CD4-positive, alpha-beta T cell (primary cell): ENCODE data around the gene PCDHB15. TPM values are rescaled to one million over a fixed set of nuclear protein-coding genes. Genes with fewer than 3 reads are reported as not detected.
"Not testable (repeated sequence)": the region's sequence is repeated elsewhere in the genome, so short reads cannot be mapped to it uniquely, and the experiment has no call there.

ENCODE experiments used
- ATAC-seq: fragments of 200-7000 bp; cut with Tn5 transposase; one replicate; pipeline ENCODE4 v1.10.0; 2022; ENCODE audit warnings: mild to moderate bottlenecking; ENCODE audit not compliant: poor library complexity
- CTCF ChIA-PET: fragments of 350-600 bp; sonication (Branson Sonifier 250); formaldehyde crosslinking; loops from one replicate; lab custom pipeline; 2021; ENCODE audit warnings: antibody characterized with exemption, inconsistent platforms; lab: Charles Lee
- POLR2A ChIA-PET: fragments of 350-600 bp; sonication (Branson Sonifier 250); formaldehyde crosslinking; loops from one replicate; lab custom pipeline; 2021; ENCODE audit warnings: antibody characterized with exemption, inconsistent platforms; lab: Charles Lee
- DNase-seq, 14 experiments: peaks; one replicate each; pipeline ENCODE4 v3.0.0-alpha.2; 2013 to 2020; ENCODE audit warnings: mixed read lengths in 2 of 14
- H3K27ac ChIP-seq, 2 donors: one replicate each; pipeline versions ENCODE4 v1.5.1 to v1.7.0; 2013; ENCODE audit warnings: low read length in 2 of 2, low read depth in 1 of 2, mild to moderate bottlenecking in 1 of 2
- H3K27me3 ChIP-seq, 2 experiments: 1 replicate in 1 of 2; 2 replicates in 1 of 2; pipeline versions ENCODE4 v1.6.1 to v1.7.0; 2013; ENCODE audit warnings: low read length in 2 of 2, control low read depth in 1 of 2, mild to moderate bottlenecking in 1 of 2, moderate library complexity in 1 of 2; ENCODE audit not compliant: insufficient read depth in 2 of 2, control insufficient read depth in 1 of 2
- H3K36me3 ChIP-seq: one replicate; pipeline ENCODE4 v1.6.1; 2013; ENCODE audit warnings: low read length, control low read depth; ENCODE audit not compliant: insufficient read depth
- H3K4me1 ChIP-seq: one replicate; pipeline ENCODE4 v1.6.1; 2013; ENCODE audit warnings: low read length, control low read depth; ENCODE audit not compliant: insufficient read depth
- H3K4me3 ChIP-seq: one replicate; pipeline ENCODE4 v1.5.1; 2013; ENCODE audit warnings: mild to moderate bottlenecking, low read length, moderate library complexity
- H3K9me3 ChIP-seq, 2 experiments: 1 replicate in 1 of 2; 2 replicates in 1 of 2; pipeline versions ENCODE4 v1.6.1 to v1.7.0; 2013; ENCODE audit warnings: low read length in 2 of 2, mild to moderate bottlenecking in 2 of 2, control low read depth in 1 of 2, moderate library complexity in 1 of 2; ENCODE audit not compliant: control insufficient read depth in 1 of 2, insufficient read depth in 1 of 2
- H3K27ac Mint-ChIP-seq: one replicate; pipeline ENCODE4 v1.8.0; 2020; ENCODE audit warnings: mixed read lengths
- H3K27me3 Mint-ChIP-seq: one replicate; pipeline ENCODE4 v1.8.0; 2021; ENCODE audit warnings: mixed read lengths
- H3K36me3 Mint-ChIP-seq: one replicate; pipeline ENCODE4 v1.8.0; 2021; ENCODE audit warnings: low read depth, mixed read lengths
- H3K4me1 Mint-ChIP-seq: one replicate; pipeline ENCODE4 v1.8.0; 2021; ENCODE audit warnings: low read depth, mixed read lengths
- H3K4me3 Mint-ChIP-seq: one replicate; pipeline ENCODE4 v1.8.0; 2020; ENCODE audit warnings: mild to moderate bottlenecking, mixed read lengths
- H3K9me3 Mint-ChIP-seq: one replicate; pipeline ENCODE4 v1.8.0; 2020; ENCODE audit warnings: mixed read lengths
- intact Hi-C, 2 experiments: fragments of 100-400 bp; cut with DNase I in 1 of 2; cut with micrococcal nuclease in 1 of 2; formaldehyde crosslinking; loops; one replicate each; pipeline versions ENCODE4 v1.15.1 to v1.9.0; 2023 to 2025; cut with DNase I, micrococcal nuclease
- total RNA-seq, 174 experiments: library from RNA in 2 of 174; stranded (reverse) in 2 of 174; gene quantifications; one replicate each; pipeline ENCODE4 v1.2.3 and lab custom pipeline; 2021 to 2026
- TF ChIP-seq, protein P1 (sequence below): fragments of 200-600 bp; IDR thresholded peaks from one replicate; pipeline ENCODE4 v1.8.0; 2022; ENCODE audit warnings: antibody characterized with exemption, mild to moderate bottlenecking

The PCDHB15 gene
- total RNA-seq, 2 experiments from 2014 or later: not detected

DNA sequence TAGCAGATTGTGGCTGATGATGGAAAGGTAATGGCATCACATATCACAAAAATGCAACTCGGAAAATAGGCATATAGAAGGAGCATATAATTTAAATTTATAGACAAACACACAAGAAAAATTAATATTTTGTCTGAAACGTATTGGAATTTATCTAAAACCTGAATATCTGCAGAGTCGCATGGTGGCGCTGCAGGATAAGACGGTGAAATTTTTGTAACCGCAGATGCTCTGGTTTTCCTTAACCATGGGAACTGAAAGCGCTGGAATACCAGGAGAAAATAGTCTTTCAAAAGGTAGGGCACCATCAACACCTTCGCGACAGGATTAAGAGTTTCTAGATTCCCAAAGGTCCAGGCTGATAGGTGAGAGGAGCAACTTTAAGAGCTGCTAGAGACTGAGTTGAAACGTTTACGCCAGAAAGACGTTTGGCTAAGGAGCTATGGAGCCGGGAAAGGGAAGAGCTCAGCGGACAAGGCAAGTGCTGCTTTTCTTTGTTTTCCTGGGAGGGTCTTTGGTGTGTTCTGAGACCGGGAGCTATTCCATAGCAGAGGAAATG is 11.0 kb upstream of the PCDHB15 start:
- Histone ChIP-seq H3K27ac (no peak overlapping the region), H3K36me3 (no peaks in the 10 kb centered on the region), H3K4me1 (no peaks in the 10 kb centered on the region), H3K9me3 (peaks cover 23 to 64% of the 10 kb centered on the region in 2 experiments), H3K4me3 (no peak overlapping the region), H3K27me3 (peaks cover 16 to 31% of the 10 kb centered on the region in 2 experiments)
- Mint-ChIP-seq H3K9me3 (peaks cover 8% of the 10 kb centered on the region), H3K4me3 (no peak overlapping the region), H3K27me3 (peaks cover 54% of the 10 kb centered on the region), H3K36me3 (peaks cover 14% of the 10 kb centered on the region), H3K27ac (no peak overlapping the region), H3K4me1 (no peaks in the 10 kb centered on the region)
- DNase-seq (no peak), ATAC-seq (no peak)
- TF ChIP-seq, protein P1, sequence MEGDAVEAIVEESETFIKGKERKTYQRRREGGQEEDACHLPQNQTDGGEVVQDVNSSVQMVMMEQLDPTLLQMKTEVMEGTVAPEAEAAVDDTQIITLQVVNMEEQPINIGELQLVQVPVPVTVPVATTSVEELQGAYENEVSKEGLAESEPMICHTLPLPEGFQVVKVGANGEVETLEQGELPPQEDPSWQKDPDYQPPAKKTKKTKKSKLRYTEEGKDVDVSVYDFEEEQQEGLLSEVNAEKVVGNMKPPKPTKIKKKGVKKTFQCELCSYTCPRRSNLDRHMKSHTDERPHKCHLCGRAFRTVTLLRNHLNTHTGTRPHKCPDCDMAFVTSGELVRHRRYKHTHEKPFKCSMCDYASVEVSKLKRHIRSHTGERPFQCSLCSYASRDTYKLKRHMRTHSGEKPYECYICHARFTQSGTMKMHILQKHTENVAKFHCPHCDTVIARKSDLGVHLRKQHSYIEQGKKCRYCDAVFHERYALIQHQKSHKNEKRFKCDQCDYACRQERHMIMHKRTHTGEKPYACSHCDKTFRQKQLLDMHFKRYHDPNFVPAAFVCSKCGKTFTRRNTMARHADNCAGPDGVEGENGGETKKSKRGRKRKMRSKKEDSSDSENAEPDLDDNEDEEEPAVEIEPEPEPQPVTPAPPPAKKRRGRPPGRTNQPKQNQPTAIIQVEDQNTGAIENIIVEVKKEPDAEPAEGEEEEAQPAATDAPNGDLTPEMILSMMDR: no peak
- intact Hi-C loops: no loop called here
- CTCF ChIA-PET: no interaction called here
- POLR2A ChIA-PET: no interaction called here

DNA sequence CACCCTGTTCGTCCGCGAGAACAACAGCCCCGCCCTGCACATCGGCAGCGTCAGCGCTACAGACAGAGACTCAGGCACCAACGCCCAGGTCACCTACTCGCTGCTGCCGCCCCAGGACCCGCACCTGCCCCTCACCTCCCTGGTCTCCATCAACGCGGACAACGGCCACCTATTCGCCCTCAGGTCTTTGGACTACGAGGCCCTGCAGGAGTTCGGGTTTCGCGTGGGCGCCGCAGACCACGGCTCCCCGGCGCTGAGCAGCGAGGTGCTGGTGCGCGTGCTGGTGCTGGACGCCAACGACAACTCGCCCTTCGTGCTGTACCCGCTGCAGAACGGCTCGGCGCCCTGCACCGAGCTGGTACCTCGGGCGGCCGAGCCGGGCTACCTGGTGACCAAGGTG is 9.3 kb upstream of the PCDHB15 start:
- ATAC-seq, H3K27ac Mint-ChIP-seq, intact Hi-C loops, H3K4me1 ChIP-seq, H3K36me3 ChIP-seq, H3K4me1 Mint-ChIP-seq, H3K4me3 Mint-ChIP-seq, H3K4me3 ChIP-seq, DNase-seq, POLR2A ChIA-PET, H3K27ac ChIP-seq, CTCF ChIA-PET: not testable (repeated sequence)
- Mint-ChIP-seq H3K9me3 (peaks cover 12% of the 10 kb centered on the region), H3K27me3 (peaks cover 71% of the 10 kb centered on the region), H3K36me3 (peaks cover 27% of the 10 kb centered on the region)
- Histone ChIP-seq H3K27me3 (peaks cover 24 to 41% of the 10 kb centered on the region in 2 experiments), H3K9me3 (peaks cover 23 to 72% of the 10 kb centered on the region in 2 experiments)

DNA sequence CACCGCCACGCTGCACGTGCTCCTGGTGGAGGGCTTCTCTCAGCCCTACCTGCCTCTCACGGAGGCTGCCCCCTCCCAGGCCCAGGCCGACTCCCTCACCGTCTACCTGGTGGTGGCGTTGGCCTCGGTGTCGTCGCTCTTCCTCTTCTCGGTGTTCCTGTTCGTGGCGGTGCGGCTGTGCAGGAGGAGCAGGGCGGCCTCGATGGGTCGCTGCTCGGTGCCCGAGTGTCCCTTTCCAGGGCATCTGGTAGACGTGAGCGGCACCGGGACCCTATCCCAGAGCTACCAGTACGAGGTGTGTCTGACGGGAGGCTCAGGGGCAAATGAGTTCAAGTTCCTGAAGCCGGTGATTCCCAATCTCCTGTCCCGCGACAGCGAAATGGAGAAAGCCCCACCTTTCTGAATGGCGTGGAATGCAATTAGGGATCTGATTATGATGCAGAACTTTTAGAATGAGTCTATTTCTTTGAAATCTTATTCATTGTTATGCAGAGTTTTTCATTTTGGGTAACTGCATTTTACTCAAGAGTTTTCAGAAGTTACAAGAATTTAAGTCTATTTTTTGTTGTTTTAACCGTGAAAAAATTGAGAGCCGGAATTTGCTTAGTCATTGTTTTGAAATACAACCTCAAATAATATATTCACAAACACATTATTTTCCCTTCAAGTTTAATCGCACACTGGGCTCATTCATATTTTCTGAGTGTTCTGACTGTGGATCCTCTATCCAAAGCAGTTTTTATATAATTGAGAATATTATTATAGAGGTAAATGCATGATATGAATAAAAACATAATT is 8.5 kb upstream of the PCDHB15 start:
- DNase-seq: no peak
- Histone ChIP-seq H3K4me1 (no peaks in the 10 kb centered on the region), H3K27ac (no peak overlapping the region), H3K27me3 (peaks cover 24 to 43% of the 10 kb centered on the region in 2 experiments), H3K9me3 (peaks cover 28 to 73% of the 10 kb centered on the region in 2 experiments), H3K36me3 (no peaks in the 10 kb centered on the region), H3K4me3 (no peak overlapping the region)
- Mint-ChIP-seq H3K4me1 (no peaks in the 10 kb centered on the region), H3K9me3 (peaks cover 11% of the 10 kb centered on the region), H3K36me3 (peaks cover 29% of the 10 kb centered on the region), H3K4me3 (no peak overlapping the region), H3K27ac (no peak overlapping the region), H3K27me3 (peaks cover 73% of the 10 kb centered on the region)
- TF ChIP-seq, protein P1: no peak
- CTCF ChIA-PET: no interaction called here
- intact Hi-C loops: no loop called here
- ATAC-seq: no peak
- POLR2A ChIA-PET: no interaction called here
